Heart right ventricle (tissue), 16 donors: ENCODE data around the gene SLC35B2. TPM values are rescaled to one million over a fixed set of nuclear protein-coding genes. Genes with fewer than 3 reads are reported as not detected.
A peak's percentile ranks its signal among the peaks of the same experiment; 100 is the strongest.

Source experiments
- ATAC-seq, 8 donors: fragments of 200-7000 bp; cut with Tn5 transposase; one replicate each; pipeline ENCODE4 v1.9.1; 2020; ENCODE audit warnings: mild to moderate bottlenecking in 8 of 8, moderate library complexity in 8 of 8, moderate number of reproducible peaks in 1 of 8
- DNase-seq, 2 donors: peaks; one replicate each; pipeline ENCODE4 v3.0.0-alpha.2; 2020
- H3K27ac ChIP-seq, 10 donors: fragments of 200-600 bp; sonication (generic) in 2 of 10; one replicate each; pipeline versions ENCODE4 v1.5.0 to v1.8.0; 2020 to 2022; ENCODE audit warnings: mild to moderate bottlenecking in 3 of 10
- H3K27me3 ChIP-seq, 7 donors: fragments of 200-600 bp; one replicate each; pipeline ENCODE4 v1.8.0; 2021 to 2022; ENCODE audit warnings: mild to moderate bottlenecking in 2 of 7
- H3K36me3 ChIP-seq, 9 donors: fragments of 200-600 bp; sonication (generic) in 1 of 9; one replicate each; pipeline versions ENCODE4 v1.5.0 to v1.8.0; 2020 to 2022; ENCODE audit warnings: mild to moderate bottlenecking in 2 of 9
- H3K4me1 ChIP-seq, 9 donors: fragments of 200-600 bp; sonication (generic) in 1 of 9; one replicate each; pipeline versions ENCODE4 v1.5.0 to v1.8.0; 2020 to 2022; ENCODE audit warnings: mild to moderate bottlenecking in 4 of 9
- H3K4me3 ChIP-seq, 10 donors: fragments of 200-600 bp; sonication (generic) in 2 of 10; one replicate each; pipeline versions ENCODE4 v1.5.0 to v1.8.0; 2020 to 2022; ENCODE audit warnings: mild to moderate bottlenecking in 7 of 10, moderate library complexity in 2 of 10
- H3K9me3 ChIP-seq, 11 donors: fragments of 200-600 bp in 10 of 11; sonication (generic) in 2 of 11; one replicate each; pipeline versions ENCODE4 v1.5.0 to v1.8.0; 2013 to 2022; ENCODE audit warnings: mild to moderate bottlenecking in 2 of 11, control low read depth in 1 of 11, moderate library complexity in 1 of 11
- CTCF ChIP-seq, 9 donors: fragments of 200-600 bp; sonication (generic) in 2 of 9; IDR thresholded peaks; one replicate each; pipeline versions ENCODE4 v1.5.0 to v1.8.0; 2021 to 2022; ENCODE audit warnings: antibody characterized with exemption in 9 of 9, mild to moderate bottlenecking in 5 of 9, moderate library complexity in 1 of 9
- WGBS, 2 donors: extraction: QIAGEN DNeasy Blood & Tissue Kit; methylation state at CpG; one replicate each; pipeline ENCODE4 v1.1.7; 2013; ENCODE audit warnings: inconsistent platforms in 1 of 2; 5-methylcytosine and 5-hydroxymethylcytosine counted together
- intact Hi-C, 10 donors: fragments of 100-400 bp; cut with DNase I; formaldehyde crosslinking; loops; one replicate each; pipeline versions ENCODE4 v1.11.1 to v1.14.2; 2022
- polyA plus RNA-seq, 2 donors: library from polyadenylated mRNA; stranded (reverse); fragments of 200-250 nt; gene quantifications; one replicate each; pipeline ENCODE4 v1.2.3, GENCODE V29; 2013
- total RNA-seq, 10 donors: library from RNA; stranded (reverse); fragmentation: NEBNext Ultra II Directional in 3 of 10; extraction: Animal tissue kit (Norgen Biotek cat#: 25700) in 3 of 10; gene quantifications; one replicate each; pipeline versions ENCODE4 v1.2.1 to v1.2.4, GENCODE V29; 2021 to 2023
- donor health status: Arrhythmogenic right ventricular cardiomyopathy.
- donor health status: ischemic (EF 13 %, LVEDD 7.1; RV severe dilation, severe dysfunction).
- donor health status: healthy with polysubstance abuse.
- donor health status: DM: no; HTN: yes; CAD: no.
- donor health status: DM: no; HTN: no; CAD: no.
- donor health status: ischemic (EF 25% LVEDD 6.9; RV normal size, moderate dysfunction).
- donor health status: ischemic (EF 25% LVEDD 5.7; RV mildly dilated, moderate dysfunction).
- donor health status: healthy.
- donor health status: DM: yes; HTN: yes; CAD: no.
- donor health status: Ischemic cardiomyopathy.
- donor health status: ischemic (EF 35%, LVEDD 5.7; RV mildly dilated, moderate dysfunction).
- donor health status: nonischemic (EF 11% LVEDD 7.7; RV severe dilation, severe dysfunction).
- donor health status: DM: yes; HTN: yes; CAD: no.
- donor health status: PGD.
- donor health status: ischemic (EF 29% LVEDD 5.4; RV normal size, mild dysfunction).
- donor health status: nonischemic (EF 23%, LVEDD 6.1; RV moderate dilation, normal function).

SLC35B2 gene
- total and polyA plus RNA-seq, 12 donors: 9.1 to 29.8 (median 23.7) TPM

- WGBS, 2 donors: 66 to 67% methylated on average over 12 of the region's 12 CpGs
- Histone ChIP-seq H3K36me3 (peaks cover 0 to 27% (median 19%) of the 10 kb centered on the region in 9 donors), H3K27me3 (no peaks in the 10 kb centered on the region), H3K4me1 (peaks cover 9 to 39% (median 32%) of the 10 kb centered on the region in 9 donors), H3K4me3 (peak overlapping the region in 9 of 10 donors; percentile 68 to 98 (median 85)), H3K9me3 (no peaks in the 10 kb centered on the region), H3K27ac (peak overlapping the region; percentile 93 to 100 (median 98))
- ATAC-seq (no peak), DNase-seq (no peak)
- TF ChIP-seq CTCF (IDR thresholded peaks at IDR 0.05): no peak
- intact Hi-C loops: no loop called here
Observed at GRCh38 chr6:44245391-44245911, 11.9 kb downstream of the SLC35B2 start.

- peaks cover 3 to 22% (median 15%) of the 10 kb centered on the region in 9 donors for H3K4me1 ChIP-seq
- intact Hi-C loops: no loop called here
- TF ChIP-seq CTCF (IDR thresholded peaks at IDR 0.05): no peak
- peaks cover 0 to 6% (median 0%) of the 10 kb centered on the region in 9 donors for H3K36me3 ChIP-seq
- no peaks in the 10 kb centered on the region for H3K9me3 ChIP-seq
- ATAC-seq (no peak), DNase-seq (no peak)
- 95 to 96% methylated on average over 7 of the region's 7 CpGs for WGBS, 2 donors
- no peak overlapping the region for H3K4me3 ChIP-seq
- no peaks in the 10 kb centered on the region for H3K27me3 ChIP-seq
- H3K27ac ChIP-seq: no peak overlapping the region
Observed at GRCh38 chr6:44243345-44243744, 14.0 kb downstream of the SLC35B2 start.

GRCh38 chr6:44238687-44239350 is 18.5 kb downstream of the SLC35B2 start:
- intact Hi-C loops: loop anchor here in 9 of 10 donors (2.0 to 10.0 kb wide), 6 partner anchors 66 to 144 kb away; no protein-coding TSS in a partner anchor
- TF ChIP-seq CTCF (IDR thresholded peaks at IDR 0.05): no peak
- Histone ChIP-seq H3K27ac (peak overlapping the region in 6 of 10 donors; percentile 91 to 98 (median 94)), H3K9me3 (no peaks in the 10 kb centered on the region), H3K36me3 (peaks cover 0 to 11% (median 0%) of the 10 kb centered on the region in 9 donors), H3K4me3 (no peak overlapping the region), H3K4me1 (peaks cover 12 to 48% (median 40%) of the 10 kb centered on the region in 9 donors), H3K27me3 (no peaks in the 10 kb centered on the region)
- no peak for DNase-seq
- ATAC-seq: no peak
- WGBS, 2 donors: 82% methylated on average over 7 of the region's 7 CpGs

- DNase-seq: peak; percentile 77 to 87
- peak; percentile 97 to 99 (median 98) for TF ChIP-seq CTCF (IDR thresholded peaks at IDR 0.05)
- intact Hi-C loops: loop anchor here in 9 of 10 donors (1.0 to 10.0 kb wide), 7 partner anchors 65 to 143 kb away; no protein-coding TSS in a partner anchor
- H3K9me3 ChIP-seq: no peaks in the 10 kb centered on the region
- peak overlapping the region; percentile 91 to 98 (median 94) for H3K27ac ChIP-seq
- peaks cover 21 to 57% (median 49%) of the 10 kb centered on the region in 9 donors for H3K4me1 ChIP-seq
- H3K27me3 ChIP-seq: no peaks in the 10 kb centered on the region
- peaks cover 0 to 19% (median 5%) of the 10 kb centered on the region in 9 donors for H3K36me3 ChIP-seq
- peak; percentile 76 to 87 (median 81) for ATAC-seq
- 2% methylated on average over 35 to 42 of the region's 42 CpGs for WGBS, 2 donors
- H3K4me3 ChIP-seq: peak overlapping the region; percentile 49 to 71 (median 62)
Observed at GRCh38 chr6:44237813-44238433, 19.4 kb downstream of the SLC35B2 start.
